ENCODE data around the gene PHYKPL.
"Not testable (repeated sequence)": the region's sequence is repeated elsewhere in the genome, so short reads cannot be mapped to it uniquely, and the experiment has no call there.

PHYKPL gene

DNA sequence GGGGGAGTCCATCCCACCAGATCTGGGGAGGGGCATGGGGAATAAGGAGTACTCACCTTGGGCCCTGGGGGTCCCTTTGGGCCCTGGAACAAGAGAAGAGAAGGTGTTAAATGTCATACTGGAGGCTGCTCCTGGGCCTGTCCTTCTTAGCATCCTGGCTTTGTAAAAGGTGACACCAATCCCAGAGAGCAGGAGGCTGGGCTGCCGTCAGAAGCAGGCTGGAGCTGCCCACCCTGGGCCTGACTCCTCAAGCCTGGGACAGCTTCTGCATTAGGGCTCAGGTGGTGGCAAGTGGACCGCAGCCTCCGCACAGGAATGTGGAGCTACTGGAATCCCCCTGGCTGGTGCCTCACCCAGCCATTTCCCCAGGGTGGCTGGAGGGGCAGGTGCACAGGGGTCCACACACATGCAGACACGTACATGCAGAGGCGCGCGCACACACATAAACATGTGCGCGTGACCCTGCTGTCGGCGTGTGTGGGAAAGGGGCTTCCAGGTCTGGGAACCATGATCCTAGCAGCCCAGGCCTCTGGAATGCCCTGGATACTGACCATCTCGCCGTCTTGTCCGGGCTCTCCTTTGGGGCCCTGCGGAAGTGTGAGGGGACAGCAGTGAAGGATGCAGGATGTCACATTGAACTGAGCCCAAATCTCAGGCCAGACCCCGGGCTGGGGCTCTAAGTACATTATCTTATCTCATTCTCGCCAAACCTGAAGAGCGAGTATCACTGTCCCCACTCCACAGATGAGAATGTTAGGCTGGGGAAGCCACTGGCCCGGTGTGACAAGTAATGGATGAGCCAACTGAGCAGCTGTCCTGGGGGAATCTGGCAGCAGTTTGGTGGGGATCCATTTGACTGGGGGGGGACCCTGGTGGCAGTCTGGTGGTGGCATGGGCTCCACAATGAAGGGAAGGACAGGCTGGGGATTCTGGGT, 29.3 kb upstream of the PHYKPL start:
- DNase-seq = no peak

DNA sequence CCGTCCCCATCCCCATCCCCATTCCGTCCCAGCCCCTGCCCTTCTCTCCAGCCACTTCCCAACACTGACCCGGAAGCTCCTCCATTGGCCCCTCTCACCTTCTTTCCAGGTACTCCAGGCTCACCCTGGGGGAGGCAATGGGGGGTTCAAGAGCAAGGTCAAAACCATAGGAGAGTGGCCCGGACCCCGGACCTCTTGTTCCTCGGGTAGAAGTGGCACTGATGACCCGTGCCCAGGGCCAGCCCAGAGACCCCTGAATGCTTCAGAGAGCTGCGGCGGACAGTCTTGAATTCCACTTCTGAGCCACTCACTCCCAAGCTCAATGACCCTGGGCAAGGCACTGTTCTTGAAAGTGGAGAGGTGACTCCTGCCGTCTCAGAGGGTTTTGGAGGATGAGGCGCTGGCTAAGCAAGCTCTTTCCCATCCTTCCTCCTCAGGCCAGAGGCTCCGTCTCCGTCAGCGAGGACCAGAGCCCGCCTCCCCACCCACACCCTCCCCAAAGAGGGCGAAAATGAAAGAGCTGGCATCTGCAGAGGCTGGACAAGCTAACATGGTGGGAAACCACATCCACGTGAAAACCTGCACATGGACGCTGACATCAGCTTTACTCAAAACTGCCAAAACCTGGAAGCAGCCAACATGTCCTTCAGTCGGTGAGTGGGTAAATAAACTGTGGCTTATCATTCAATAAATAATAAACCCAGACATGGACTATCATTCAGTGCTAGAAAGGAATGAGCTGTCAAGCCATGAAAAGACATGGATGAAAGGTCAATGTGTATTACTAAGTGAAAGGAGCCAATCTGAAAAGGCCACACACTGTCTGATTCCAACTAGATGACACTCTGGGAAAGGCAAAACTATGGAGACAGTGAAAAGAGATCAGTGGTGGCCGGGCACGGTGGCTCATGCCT, 27.3 kb upstream of the PHYKPL start:
- DNase-seq = no peak

DNA sequence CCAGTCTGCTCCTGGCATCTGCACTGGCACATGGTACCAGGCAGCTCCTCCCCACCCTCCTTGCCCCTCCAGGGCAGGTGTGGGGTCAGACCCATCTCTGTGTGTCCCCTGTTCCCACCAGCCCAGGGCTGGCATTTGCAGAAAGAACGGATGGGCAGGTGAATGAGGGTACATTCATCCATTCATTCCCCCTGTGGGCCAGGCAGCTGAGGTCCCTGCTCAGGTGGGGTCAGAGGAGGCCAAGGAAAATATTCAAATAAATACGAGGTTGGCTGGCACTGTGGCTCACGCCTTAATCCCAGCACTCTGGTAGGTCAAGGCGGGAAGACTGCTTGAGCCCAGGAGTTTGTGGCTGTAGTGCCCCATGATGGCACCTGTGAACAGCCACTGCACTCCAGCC, 25.0 kb upstream of the PHYKPL start:
- no peak for DNase-seq

DNA sequence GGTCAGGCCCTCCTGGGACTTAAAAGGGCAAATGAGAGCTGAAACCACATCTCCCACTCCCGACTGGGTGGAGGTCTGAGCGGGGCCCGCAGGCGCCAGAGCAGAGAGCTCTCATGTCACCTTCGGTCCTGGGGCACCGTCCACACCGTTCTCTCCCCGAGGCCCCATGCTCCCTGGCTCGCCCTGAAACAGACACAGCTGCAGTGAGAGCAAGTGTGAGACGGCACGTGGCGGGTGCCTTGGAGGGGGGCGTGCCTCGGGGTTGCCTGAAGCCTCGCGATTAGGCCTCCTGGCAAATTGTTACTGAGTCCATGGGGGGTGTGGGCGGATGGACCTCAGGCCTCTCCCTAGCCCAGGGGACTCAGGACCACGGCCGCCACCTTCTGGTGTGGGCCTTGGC, 24.1 kb upstream of the PHYKPL start:
- DNase-seq = no peak

DNA sequence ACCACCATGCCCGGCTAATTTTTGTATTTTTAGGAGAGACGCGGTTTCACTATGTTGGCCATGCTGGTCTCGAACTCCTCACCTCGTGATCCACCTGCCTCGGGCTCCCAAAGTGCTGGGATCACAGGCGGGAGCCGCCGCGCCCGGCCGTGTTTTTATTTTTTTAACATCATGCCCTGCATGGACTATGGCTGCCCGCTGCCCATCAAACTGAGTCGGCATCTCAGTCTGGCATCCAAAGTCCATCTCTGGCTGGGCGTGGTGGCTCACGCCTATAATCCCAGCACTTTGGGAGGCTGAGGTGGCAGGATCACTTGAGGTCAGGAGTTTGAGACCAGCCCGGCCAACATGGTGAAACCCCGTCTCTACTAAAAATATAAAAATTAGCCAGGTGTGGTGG, 21.0 kb upstream of the PHYKPL start:
- DNase-seq = not testable (repeated sequence)

DNA sequence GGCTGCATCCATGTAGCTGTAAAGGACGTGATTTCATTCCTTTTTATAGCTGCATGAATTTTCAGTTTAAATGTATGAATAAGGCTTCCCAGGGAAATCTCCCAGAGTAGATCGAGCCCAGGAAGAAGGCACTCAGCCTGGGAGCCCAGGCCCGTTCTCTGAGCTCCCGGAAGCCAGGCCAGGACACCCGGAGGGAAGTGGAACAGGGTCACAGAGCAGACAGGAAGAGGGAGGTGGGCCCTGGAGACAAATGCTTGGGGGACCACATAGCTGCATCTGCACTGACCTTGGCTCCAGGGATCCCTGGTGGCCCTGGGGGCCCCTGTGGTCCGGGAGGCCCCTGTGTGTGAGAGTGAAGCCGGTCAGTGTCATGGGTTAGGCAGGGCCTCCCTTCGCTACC, 19.7 kb upstream of the PHYKPL start:
- DNase-seq = no peak

DNA sequence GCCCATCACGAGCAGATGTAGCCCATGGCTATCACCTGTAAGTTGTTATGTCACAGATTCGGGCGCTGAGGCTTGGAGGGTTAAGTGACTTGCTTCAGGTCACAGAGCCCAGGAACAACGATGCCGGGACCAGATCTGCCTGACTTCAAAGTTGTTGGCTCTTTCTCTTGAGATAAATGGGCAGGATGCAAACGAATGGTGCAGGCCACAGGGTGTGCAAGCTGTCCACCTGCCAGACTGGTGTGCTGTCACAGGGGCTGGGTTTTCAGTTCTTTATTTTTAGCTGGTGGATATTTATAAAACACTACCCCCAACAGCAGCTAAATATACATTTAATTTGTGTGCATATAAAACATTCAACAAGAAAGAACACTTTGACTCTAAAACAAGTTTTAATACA, 17.7 kb upstream of the PHYKPL start:
- DNase-seq = no peak

DNA sequence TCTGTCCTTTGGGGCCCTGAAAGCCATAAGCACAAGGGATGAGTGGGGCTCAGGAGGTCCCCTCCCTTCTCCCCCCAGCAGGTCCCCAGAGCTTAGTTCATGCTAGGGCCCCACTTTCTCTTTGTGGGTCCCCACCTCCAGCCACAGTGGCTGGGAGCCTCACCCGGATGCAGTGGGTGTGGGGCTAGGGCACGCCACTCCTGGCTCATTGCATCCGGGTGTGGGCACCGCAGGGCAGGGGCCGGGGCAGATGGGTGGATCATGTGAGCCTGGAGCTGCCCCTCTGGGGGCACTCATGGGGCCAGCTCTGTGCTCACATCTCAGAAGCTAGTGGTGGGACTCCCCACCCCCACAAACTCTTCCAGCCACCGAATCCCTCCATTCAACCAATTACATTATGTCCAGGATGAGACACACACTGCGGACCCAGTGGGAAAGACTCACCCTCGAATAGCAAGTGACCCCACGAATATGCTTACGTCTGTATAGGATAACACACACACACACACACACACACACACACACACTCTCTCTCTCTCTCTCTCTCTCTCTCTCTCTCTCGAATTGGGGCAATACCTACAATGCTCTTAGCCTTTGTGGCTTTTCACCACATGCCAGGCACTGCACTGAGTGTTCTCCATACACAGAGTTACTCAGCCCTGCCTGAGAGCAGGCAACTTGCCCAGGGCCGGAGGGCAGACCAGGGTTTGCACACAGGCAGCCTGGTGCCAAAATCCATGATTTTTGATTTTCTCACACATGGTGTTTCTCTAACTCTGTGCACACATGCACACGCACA, 16.8 kb upstream of the PHYKPL start:
- DNase-seq = peak in 1 of 6 experiments; percentile 33

DNA sequence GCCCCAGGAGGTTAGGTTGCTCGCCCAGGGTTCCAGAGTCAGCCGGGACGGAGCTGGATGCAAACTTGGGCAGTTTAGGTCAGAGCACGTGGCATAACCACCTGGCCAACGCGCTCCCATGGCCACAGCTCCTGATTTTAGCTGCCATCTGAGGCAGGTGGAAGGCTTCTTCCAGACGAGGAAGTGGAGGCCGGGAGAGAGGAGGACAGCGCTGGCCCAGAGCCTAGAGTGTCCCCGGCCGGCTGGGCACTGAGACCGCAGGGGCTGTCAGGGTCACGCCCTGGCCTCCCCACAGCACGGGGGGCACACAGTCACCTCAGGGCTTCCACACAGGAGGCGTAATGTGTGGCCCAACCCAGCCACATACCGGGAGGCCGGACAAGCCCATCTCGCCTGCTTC, 16.1 kb upstream of the PHYKPL start:
- DNase-seq = no peak

DNA sequence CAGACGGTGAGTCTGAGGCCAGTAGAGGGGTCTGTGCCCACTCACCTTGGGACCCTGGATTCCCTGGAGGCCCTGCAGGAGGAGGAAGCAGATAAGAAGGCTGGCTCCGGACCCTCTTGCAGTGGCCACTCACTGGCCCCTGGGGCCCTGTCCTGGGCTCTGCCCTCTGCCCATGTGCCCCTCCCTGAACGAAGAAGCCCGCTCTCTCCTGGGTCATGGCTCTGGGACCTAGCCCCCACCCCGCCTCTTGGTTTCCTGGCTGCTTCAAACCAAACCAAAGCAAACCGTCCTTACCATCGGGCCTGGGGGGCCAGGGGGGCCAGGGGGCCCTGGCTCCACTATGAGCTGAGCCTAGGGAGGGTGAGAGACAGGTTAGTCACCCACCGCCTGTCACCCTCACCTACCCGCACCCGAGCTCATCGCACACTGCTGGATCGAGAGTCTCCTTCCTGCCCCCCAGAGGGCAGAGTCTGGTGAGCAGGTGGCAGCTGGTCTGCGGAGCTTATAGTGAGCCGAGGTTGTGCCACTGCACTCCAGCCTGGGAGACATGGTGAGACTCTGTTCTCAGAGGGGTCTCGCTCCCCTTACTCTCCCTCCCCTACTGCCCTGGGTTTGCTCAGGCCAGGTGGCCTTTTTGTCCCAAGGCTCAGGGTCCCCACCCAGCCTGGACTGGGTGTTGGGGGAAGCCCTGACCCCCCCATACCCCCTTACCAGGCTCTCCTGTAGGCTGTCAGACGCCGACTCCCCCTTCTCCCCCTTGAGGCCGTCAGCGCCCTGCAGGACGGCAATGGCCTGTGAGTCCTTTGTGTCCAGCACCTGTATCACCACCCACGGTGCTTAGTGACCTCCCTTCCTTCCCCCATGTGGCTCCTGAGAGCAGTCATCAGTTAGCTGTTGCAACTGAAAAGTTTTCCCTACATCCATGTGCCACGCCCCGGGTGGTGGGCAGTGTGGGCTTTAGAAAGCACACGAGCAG, 15.2 kb upstream of the PHYKPL start:
- no peak for DNase-seq

DNA sequence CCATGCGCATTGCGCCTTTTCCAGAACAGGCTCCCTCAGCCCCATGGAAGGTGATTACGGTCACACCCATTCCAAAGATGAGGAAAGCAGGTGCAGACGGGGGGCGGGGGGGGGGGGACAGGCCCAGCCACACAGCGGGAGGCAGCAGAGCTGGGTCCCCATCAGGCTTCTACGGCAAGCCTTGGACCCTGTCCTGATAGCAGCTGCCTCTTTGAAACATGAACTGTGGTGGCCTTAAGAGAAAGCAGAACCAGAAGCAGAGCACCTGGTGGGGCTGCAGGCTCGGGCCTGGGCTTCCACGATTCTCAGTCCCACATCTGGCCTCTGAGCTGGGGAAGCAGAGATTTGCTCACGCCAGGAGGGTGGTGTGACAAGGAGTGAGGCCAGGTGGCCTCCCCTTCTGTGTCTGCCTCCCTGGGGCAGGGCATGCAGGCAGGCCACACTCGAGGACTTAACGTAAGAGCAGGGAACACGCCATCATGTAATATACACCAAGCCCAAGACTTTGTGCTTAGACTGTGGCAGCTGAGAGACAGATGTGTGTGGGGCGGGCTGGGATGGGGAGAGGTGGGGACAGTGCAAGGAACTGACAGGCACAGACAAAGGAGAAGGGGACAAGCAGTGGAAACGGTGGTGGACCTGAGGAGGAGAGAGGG, 14.2 kb upstream of the PHYKPL start:
- DNase-seq = no peak

DNA sequence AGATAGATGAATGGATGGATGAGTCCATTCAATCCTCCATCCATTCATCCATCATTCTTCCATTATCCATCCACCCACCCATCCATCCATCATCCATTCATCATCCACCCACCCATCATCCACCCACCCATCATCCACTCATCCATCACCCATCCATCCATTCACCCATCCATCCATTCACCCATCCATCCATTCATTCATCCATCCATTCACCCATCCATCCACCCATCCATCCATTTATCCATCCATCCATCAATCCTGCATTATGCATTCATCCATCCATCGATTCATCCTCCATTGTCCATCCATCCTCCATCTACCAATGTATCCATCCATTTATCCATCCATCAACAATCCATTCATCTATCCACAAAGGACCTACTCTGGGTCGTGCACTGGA, 12.8 kb upstream of the PHYKPL start:
- DNase-seq = no peak

DNA sequence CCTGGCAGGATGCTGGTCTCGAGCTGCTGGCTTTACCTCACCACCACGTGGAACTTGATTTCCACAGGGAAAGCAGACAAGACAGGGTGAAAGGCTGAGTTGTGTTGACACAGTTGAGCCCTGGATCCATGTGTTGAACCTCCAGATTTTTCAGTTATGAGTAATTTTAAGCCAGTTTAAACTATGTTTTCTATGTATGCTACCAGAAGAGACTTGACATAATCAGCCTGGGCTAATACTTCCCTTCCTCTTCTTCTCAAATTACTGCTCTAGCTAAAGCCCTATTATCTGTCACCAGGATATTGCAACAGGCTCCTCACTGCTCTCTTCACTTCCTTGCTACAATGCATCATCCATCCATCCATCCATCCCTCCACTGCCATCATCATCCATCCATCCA, 12.0 kb upstream of the PHYKPL start:
- no peak for DNase-seq

DNA sequence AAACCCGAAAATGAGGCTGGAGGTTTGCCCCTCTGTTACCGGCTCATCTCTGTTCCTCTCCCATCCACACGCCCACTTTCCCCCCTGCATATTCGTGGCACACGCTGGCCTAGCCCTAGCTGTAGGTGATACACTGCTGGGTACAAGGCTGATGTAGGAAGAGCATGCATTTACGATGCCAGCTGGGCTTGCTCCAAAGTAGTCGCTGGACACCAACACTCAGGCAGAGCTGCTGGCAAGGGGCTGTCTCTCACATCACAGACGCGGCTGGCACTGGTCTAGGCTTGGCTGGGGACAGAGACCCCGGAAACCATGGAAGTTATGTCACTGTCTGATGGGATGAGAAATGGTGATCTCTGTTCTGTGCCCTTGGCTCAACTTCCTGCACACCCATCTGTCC, 9.8 kb upstream of the PHYKPL start:
- no peak for DNase-seq

DNA sequence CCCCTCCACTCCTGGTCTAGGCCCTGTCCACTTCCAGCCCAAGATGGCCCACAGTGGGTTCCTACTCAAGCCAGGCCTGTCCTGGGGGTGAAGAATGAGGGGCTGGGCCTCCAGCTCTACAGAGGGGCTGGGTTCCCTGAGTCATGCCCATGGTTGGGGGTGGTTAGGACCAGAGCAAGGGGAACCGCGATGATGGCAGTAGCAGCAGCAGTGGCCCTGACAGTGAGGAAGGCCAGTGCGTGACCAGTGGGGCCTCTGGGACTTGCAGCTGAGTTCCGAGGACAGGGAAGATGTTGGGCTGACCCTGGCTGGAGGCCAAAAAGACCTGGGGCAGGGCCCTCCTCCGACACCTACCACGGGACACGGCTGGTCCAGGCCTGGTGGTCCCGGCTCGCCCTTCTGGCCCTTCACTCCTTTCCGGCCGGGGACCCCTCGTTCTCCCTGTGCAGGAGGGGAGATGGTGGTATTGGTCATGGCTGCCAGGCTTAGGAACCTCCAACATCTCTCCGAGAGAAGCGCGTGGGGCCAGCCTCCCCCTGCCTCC, 9.2 kb upstream of the PHYKPL start:
- DNase-seq = no peak

DNA sequence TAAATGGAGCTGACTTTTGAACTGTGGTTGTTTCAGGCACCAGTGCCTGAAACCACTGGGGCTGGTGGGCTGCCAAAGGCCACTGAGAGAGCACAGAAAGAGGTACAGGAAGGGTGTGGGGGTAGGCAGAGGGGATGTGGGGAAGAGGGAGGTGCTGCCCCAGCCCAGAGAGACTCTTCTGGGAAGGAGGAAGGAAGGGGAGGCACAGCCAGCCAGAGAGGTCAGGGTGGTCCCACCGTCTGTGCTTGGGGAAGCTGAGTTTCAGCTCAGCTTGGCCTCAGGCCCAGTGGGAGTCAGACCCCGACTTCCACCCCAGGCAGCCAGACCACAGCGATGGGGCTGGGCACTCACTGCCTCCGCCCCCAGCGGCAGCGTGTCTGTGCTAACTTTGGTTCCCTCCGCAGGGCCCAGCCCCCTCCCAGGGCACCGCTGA, 8.6 kb upstream of the PHYKPL start:
- DNase-seq = no peak

DNA sequence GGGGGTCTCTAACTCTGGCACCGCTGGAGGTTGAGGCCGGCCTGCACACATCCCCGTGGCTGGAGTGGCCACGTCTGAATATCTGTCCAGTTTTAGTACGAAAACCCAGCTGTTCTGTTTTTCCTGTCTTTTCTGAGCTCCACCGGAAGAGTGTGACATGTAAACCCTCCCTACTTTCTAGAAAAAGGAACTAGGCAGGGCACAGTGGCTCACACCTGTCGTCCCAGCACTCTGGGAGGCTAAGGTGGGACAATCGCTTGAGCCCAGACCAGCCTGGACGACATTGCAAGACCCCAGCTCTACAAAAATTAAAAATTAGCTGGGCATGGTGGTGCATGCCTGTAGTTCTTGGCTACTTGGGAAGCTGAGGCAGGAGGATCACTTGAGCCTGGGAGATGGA, 8.2 kb upstream of the PHYKPL start:
- peak in 1 of 6 experiments; percentile 23 for DNase-seq

DNA sequence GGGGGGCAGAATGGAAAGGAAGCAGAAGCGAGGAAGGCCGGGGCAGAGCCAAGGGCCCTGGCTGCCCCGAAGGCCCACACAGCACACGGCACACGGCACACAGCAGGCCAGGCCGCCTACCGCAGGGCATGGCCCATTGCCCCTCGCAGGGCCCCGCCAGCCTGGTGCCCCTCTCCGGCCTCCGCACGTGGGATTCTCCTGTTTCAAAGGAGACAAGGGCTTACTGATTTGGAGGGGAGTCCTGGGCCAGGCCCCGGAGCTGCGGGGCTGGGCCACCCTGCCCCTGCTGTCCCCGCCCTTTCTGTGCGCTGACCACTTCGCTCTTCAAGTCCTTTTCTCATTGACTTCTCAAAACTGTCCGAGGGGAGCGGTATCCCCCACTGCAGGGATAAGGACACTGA, 7.7 kb upstream of the PHYKPL start:
- no peak for DNase-seq

DNA sequence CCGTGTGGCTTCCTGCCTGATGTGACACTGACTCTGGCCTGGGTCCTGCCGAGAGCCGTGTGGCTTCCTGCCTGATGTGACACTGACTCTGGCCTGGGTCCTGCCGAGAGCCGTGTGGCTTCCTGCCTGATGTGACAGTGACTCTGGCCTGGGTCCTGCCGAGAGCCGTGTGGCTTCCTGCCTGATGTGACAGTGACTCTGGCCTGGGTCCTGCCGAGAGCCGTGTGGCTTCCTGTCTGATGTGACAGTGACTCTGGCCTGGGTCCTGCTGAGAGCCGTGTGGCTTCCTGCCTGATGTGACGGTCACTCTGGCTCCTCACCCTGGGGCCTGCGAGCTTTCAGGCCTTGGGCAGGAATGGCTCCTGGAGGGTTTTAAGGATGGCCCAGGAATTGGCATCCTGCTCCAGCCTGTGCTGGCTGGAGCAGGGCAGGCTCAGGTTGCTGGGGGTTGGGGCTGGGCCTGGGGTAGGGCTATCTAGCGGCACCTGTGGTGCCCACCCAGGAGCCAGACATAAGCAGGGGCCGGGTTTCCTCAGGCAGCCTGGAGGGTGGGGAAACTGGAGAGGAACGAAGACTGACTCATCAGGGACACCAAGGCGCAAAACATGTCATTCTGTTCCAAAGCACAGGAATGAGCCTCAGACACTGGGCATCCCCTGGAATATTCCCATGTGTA, 7.2 kb upstream of the PHYKPL start:
- DNase-seq = peak in 1 of 6 experiments; percentile 11
